Mesendoderm (in vitro differentiated cells): ENCODE results near the gene TACR1.

Source experiments
- DNase-seq: peaks from one replicate; pipeline ENCODE4 v3.0.0; 2013
- H2AK5ac ChIP-seq: 2 replicates; pipeline ENCODE4 v1.6.1; 2013; ENCODE audit warnings: low read length, inconsistent platforms
- H2BK120ac ChIP-seq: 2 replicates; pipeline ENCODE4 v1.6.1; 2013; ENCODE audit warnings: low read depth, mild to moderate bottlenecking, low read length, moderate library complexity, mixed read lengths
- H2BK15ac ChIP-seq: replicated peaks from 2 replicates; pipeline ENCODE4 v1.6.1; 2013; ENCODE audit warnings: low read depth, mild to moderate bottlenecking, moderate library complexity
- H2BK5ac ChIP-seq: 2 replicates; pipeline ENCODE4 v1.6.1; 2013; ENCODE audit warnings: low read length, inconsistent platforms
- H3K18ac ChIP-seq: 2 replicates; pipeline ENCODE4 v1.6.1; 2013; ENCODE audit warnings: mild to moderate bottlenecking, low read length, mixed read lengths
- H3K23ac ChIP-seq: one replicate; pipeline ENCODE4 v1.6.1; 2013; ENCODE audit warnings: low read length
- H3K27ac ChIP-seq: 2 replicates; pipeline ENCODE4 v1.5.1; 2013; ENCODE audit warnings: low read depth, mild to moderate bottlenecking, inconsistent platforms, low read length, moderate library complexity
- H3K27me3 ChIP-seq: 2 replicates; pipeline ENCODE4 v1.6.1; 2013; ENCODE audit warnings: low read length, control low read depth, mild to moderate bottlenecking, inconsistent platforms; ENCODE audit not compliant: insufficient read depth, poor library complexity
- H3K36me3 ChIP-seq: 2 replicates; pipeline ENCODE4 v1.6.1; 2013; ENCODE audit warnings: low read length, inconsistent platforms; ENCODE audit not compliant: control insufficient read depth, insufficient read depth
- H3K4ac ChIP-seq: one replicate; pipeline ENCODE4 v1.6.1; 2013; ENCODE audit warnings: low read depth, mild to moderate bottlenecking, low read length, moderate library complexity
- H3K4me1 ChIP-seq: 2 replicates; pipeline ENCODE4 v1.6.1; 2013; ENCODE audit warnings: low read depth, low read length, inconsistent platforms; ENCODE audit not compliant: control insufficient read depth
- H3K4me2 ChIP-seq: 2 replicates; pipeline ENCODE4 v1.6.1; 2013; ENCODE audit warnings: low read length
- H3K4me3 ChIP-seq: 2 replicates; pipeline ENCODE4 v1.5.1; 2013; ENCODE audit warnings: mild to moderate bottlenecking, low read length
- H3K56ac ChIP-seq: one replicate; pipeline ENCODE4 v1.6.1; 2013; ENCODE audit warnings: low read length
- H3K79me1 ChIP-seq: 2 replicates; pipeline ENCODE4 v1.6.1; 2013; ENCODE audit warnings: low read length, inconsistent platforms
- H3K79me2 ChIP-seq: 2 replicates; pipeline ENCODE4 v1.6.1; 2013; ENCODE audit warnings: mild to moderate bottlenecking, low read length; ENCODE audit not compliant: control insufficient read depth, insufficient read depth
- H3K9ac ChIP-seq: 2 replicates; pipeline ENCODE4 v1.6.1; 2013; ENCODE audit warnings: low read length, inconsistent platforms
- H4K5ac ChIP-seq: one replicate; pipeline ENCODE4 v1.6.1; 2013; ENCODE audit warnings: low read length
- H4K8ac ChIP-seq: one replicate; pipeline ENCODE4 v1.6.1; 2013; ENCODE audit warnings: low read depth, mild to moderate bottlenecking, control low read depth, low read length, moderate library complexity
- whole genome bisulfite sequencing: extraction: QIAGEN DNeasy Blood & Tissue Kit; methylation state at CpG from one replicate; pipeline ENCODE4 v1.1.7; 2013; ENCODE audit warnings: low lambda C conversion rate, missing lambda C conversion rate; ENCODE audit not compliant: insufficient coverage; ENCODE audit errors: extremely low coverage; 5-methylcytosine and 5-hydroxymethylcytosine counted together

Gene TACR1

DNA sequence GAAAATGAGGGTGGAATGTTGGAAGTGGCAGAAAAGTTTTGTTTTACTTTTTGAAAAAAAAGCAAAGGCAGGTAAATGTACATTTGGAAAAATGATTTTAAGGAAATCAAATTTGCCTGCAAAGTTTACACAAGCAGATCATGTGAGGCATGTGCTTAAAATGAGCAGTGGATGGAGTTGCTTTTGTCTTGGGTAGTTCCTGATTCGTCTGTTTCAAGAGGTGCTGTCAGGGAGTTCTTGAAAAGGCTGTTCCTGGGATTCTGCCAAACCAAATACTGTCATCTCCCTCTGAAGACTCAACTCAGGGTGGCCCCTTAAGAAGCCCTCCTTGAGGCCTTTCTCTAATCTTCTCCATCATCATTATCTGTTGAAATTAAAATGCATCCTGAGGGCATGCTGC is 59.0 kb downstream of the TACR1 start:
- no peak overlapping the region for H3K4ac ChIP-seq
- no peaks in the 10 kb centered on the region for H3K36me3 ChIP-seq
- H3K79me2 ChIP-seq, result no peaks in the 10 kb centered on the region
- no peak overlapping the region for H3K27ac ChIP-seq
- no peaks in the 10 kb centered on the region for H3K27me3 ChIP-seq
- no peak overlapping the region for H3K4me2 ChIP-seq
- no peak overlapping the region for H3K9ac ChIP-seq
- no peak overlapping the region for H3K4me3 ChIP-seq
- no peaks in the 10 kb centered on the region for H3K79me1 ChIP-seq
- H3K23ac ChIP-seq, result no peak overlapping the region
- H2AK5ac ChIP-seq, result no peak overlapping the region
- no peak overlapping the region for H4K5ac ChIP-seq
- H4K8ac ChIP-seq, result no peak overlapping the region
- DNase-seq, result no peak
- H3K56ac ChIP-seq, result no peak overlapping the region
- no peak overlapping the region for H2BK5ac ChIP-seq
- H3K4me1 ChIP-seq, result no peaks in the 10 kb centered on the region
- no CpG with 5 or more reads among the region's 1 CpG for WGBS
- H2BK120ac ChIP-seq, result no peak overlapping the region
- H3K18ac ChIP-seq, result no peak overlapping the region
- H2BK15ac ChIP-seq, result no peak overlapping the region

DNA sequence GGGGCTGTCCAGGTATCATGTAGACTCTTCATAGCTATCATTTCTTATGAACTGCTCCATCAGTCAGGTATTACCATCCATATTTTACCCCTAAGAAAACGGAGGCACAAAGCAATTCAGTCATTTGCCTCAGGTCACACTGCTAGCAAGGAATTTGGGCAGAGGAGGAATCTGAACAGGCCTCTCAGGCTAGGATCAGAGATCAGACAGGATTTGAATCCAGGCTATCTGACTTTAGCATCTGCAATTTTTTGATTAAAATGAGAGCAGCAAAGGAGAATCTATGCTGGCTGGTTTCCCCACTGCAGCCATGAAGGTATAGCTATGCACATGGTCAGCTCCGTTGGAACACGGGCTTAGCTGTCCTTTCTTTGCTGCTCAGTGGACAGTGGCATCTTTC is 60.1 kb downstream of the TACR1 start:
- no peaks in the 10 kb centered on the region for H3K27me3 ChIP-seq
- no peak overlapping the region for H2AK5ac ChIP-seq
- no peak overlapping the region for H3K27ac ChIP-seq
- no peak overlapping the region for H4K8ac ChIP-seq
- no peak overlapping the region for H3K23ac ChIP-seq
- H2BK15ac ChIP-seq, result no peak overlapping the region
- H3K56ac ChIP-seq, result no peak overlapping the region
- no peak overlapping the region for H4K5ac ChIP-seq
- H3K36me3 ChIP-seq, result no peaks in the 10 kb centered on the region
- H2BK5ac ChIP-seq, result no peak overlapping the region
- no CpG with 5 or more reads among the region's 3 CpGs for WGBS
- H3K9ac ChIP-seq, result no peak overlapping the region
- no peak overlapping the region for H2BK120ac ChIP-seq
- no peak overlapping the region for H3K18ac ChIP-seq
- no peak for DNase-seq
- H3K79me2 ChIP-seq, result no peaks in the 10 kb centered on the region
- no peaks in the 10 kb centered on the region for H3K79me1 ChIP-seq
- H3K4me2 ChIP-seq, result no peak overlapping the region
- no peak overlapping the region for H3K4ac ChIP-seq
- no peak overlapping the region for H3K4me3 ChIP-seq
- peaks cover 3% of the 10 kb centered on the region for H3K4me1 ChIP-seq

DNA sequence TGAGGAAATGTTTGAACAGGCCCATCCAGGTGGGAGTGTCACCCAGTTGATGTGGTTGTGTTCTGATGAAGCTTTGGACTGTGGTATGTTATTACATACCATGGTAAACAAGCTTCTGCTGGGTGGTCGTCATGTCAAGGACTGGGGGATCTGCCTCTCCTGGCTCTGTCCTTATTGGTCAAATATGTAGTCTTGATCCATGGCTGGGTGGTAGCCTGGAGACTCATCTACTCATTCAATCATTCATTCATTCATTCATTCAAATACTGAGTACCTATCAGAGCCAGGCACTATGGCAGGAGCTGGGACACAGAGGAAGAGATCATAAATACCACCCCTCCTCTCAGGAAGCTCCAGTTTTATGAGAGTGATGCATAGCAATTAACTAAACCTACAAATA is 60.8 kb downstream of the TACR1 start:
- no peak overlapping the region for H3K23ac ChIP-seq
- no peaks in the 10 kb centered on the region for H3K36me3 ChIP-seq
- no peak overlapping the region for H3K4ac ChIP-seq
- H3K4me1 ChIP-seq, result peaks cover 3% of the 10 kb centered on the region
- no peak overlapping the region for H2BK120ac ChIP-seq
- no CpG with 5 or more reads among the region's 1 CpG for WGBS
- H3K9ac ChIP-seq, result no peak overlapping the region
- H3K27me3 ChIP-seq, result no peaks in the 10 kb centered on the region
- no peak overlapping the region for H3K27ac ChIP-seq
- H2BK5ac ChIP-seq, result no peak overlapping the region
- no peak for DNase-seq
- H3K4me2 ChIP-seq, result no peak overlapping the region
- H4K8ac ChIP-seq, result no peak overlapping the region
- H3K56ac ChIP-seq, result no peak overlapping the region
- H2BK15ac ChIP-seq, result no peak overlapping the region
- no peaks in the 10 kb centered on the region for H3K79me1 ChIP-seq
- H3K79me2 ChIP-seq, result no peaks in the 10 kb centered on the region
- no peak overlapping the region for H2AK5ac ChIP-seq
- no peak overlapping the region for H4K5ac ChIP-seq
- H3K18ac ChIP-seq, result no peak overlapping the region
- no peak overlapping the region for H3K4me3 ChIP-seq

DNA sequence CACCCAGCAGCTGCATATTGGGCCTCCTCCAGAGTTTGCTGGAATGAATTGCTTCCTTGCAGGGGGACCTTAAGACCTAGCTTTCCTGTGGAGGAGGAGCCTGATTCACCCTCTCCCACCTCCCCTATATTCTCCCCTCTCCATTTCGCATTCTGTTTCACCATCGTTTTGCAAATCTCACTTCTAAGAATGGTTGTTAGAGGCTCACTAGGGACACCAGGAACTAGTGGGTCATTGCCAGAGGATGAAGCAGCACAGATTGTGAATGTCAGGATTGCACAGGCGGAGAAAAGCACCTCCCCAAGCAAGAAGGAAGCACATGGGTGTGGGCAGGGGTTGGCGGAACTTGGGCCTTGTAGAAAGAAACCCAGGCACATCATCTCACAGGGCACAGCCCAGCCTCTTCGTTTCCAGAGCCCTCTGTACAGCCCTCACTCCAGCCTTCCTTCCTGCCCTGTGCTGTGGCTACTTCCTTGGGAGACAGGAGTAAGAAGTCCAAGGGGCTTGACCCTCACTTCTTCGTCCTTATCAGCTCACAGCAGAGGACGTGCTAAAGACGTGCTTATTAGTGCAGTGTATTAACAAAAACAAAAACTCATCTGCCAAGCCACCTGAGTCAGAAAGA is 63.4 kb downstream of the TACR1 start:
- Histone ChIP-seq H2BK15ac (no peak overlapping the region), H3K9ac (no peak overlapping the region), H3K4me2 (no peak overlapping the region), H3K4ac (no peak overlapping the region), H3K4me1 (peaks cover 3% of the 10 kb centered on the region), H4K8ac (no peak overlapping the region), H3K18ac (no peak overlapping the region), H2BK120ac (no peak overlapping the region), H3K27ac (no peak overlapping the region), H3K4me3 (no peak overlapping the region), H3K79me2 (no peaks in the 10 kb centered on the region), H3K23ac (no peak overlapping the region), H3K79me1 (no peaks in the 10 kb centered on the region), H3K27me3 (no peaks in the 10 kb centered on the region), H3K56ac (no peak overlapping the region), H3K36me3 (no peaks in the 10 kb centered on the region), H4K5ac (no peak overlapping the region), H2AK5ac (no peak overlapping the region), H2BK5ac (no peak overlapping the region)
- DNase-seq, result no peak
- no CpG with 5 or more reads among the region's 8 CpGs for WGBS

DNA sequence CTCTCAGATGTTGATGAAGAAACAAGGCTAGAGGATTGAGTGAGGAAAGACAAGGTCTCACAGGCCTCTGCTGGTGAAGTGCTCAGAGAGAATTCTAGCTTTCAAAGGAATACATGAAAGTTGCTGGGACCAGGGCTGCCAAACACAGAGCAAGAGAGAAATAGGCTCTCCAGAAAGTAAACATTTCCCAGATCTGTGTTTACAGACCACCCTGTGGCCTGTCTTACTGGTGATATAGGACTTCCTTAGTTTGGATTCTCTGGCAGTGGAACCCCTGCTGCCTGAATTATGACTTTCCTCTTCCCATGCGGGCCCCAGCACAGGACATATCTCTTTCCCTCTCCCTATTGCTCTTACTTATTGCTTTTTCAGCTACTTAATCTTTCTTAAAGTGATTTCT is 64.5 kb downstream of the TACR1 start:
- no CpG with 5 or more reads among the region's 1 CpG for WGBS
- Histone ChIP-seq H3K4me1 (peaks cover 3% of the 10 kb centered on the region), H4K8ac (no peak overlapping the region)

More for the DNA sequence above, 64.5 kb downstream of the TACR1 start:
- Histone ChIP-seq H2BK15ac (no peak overlapping the region), H3K18ac (no peak overlapping the region), H3K27me3 (no peaks in the 10 kb centered on the region), H4K5ac (no peak overlapping the region), H3K36me3 (no peaks in the 10 kb centered on the region), H3K23ac (no peak overlapping the region), H3K4me3 (no peak overlapping the region), H3K4me2 (no peak overlapping the region), H3K79me1 (no peaks in the 10 kb centered on the region), H2AK5ac (no peak overlapping the region), H3K27ac (no peak overlapping the region), H3K56ac (no peak overlapping the region), H2BK5ac (no peak overlapping the region), H3K9ac (no peak overlapping the region), H3K79me2 (no peaks in the 10 kb centered on the region), H3K4ac (no peak overlapping the region), H2BK120ac (no peak overlapping the region)
- DNase-seq, result no peak
